ENCODE measurements around the gene LRRC38.
"Not testable (repeated sequence)": the region's sequence is repeated elsewhere in the genome, so short reads cannot be mapped to it uniquely, and the experiment has no call there.

Gene LRRC38

DNA sequence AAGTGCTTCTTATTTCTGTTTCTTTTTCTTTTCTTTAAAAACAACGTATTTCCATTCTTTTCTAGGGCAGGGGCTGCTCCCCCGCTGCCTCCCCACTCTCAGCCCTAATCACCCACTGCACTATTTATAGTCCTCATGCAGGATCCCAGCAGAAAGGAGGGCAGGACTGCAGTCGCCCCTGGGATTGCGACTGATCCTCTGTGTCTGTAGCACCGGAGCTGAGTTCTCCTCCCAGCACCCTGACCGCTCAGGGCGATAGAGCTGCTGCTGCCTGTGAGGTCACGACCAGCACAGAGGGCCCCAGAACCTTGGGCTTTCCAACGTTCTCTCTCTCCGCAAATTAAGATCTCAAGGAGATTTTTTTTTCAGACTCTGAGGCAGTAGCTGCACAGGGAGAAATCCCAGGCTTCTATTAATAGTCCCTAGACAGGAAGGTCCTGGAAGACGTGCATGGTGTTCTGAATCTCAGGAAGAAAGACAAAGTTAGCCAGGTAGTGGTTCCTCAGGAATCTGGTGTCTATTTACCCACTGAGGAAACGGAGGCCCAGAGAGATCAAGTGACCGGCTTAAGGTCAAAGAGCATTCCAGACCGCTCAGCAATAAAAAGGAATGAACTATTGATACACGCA lies 56.8 kb downstream of the LRRC38 start:
- DNase-seq: no peak

DNA sequence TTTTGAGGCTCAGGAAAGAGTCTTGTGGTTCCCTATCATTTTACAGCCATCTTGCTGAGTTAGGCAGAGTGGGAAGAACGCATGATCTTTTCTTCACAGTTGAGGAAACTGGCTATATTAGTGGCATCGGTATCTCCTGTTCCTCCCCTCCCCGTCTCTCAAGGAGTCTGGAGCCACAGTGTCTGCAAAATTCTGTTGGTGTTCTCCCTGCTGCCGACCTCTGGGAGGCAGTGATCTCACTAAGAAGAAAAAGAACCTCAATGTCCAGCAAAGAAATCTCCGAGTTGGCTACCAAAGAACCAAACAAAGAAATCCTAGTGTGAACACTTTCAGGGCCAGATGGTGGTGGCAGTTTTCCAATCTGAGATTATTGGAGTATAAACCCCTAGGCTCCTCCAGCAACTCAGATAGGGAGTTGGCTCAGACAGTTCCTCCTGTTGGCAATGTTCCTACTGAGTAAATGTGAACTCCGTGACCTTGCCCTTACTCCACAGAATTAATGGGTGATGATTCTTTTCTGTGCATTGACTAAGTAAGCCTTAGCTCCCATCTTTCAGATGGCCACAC lies 62.3 kb downstream of the LRRC38 start:
- DNase-seq: no peak

DNA sequence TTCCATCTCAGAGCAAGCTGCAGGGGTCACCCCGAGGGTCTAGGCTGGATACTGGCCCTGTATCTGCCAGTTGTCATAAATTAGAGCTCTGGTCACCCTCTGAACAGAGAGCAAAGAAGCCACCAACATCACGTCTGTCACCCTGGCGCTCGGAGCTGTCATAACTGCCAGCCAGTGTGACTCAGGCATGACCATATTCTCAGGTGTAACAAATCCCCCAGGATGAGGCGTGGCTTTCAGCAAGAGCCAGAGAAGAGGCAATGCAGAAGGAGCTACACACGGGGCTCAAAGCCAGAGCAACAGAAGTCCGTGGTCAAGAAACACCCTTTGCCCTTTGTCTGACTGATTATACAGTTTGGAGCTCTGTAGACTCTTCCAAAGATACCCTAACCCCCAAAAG lies 63.6 kb downstream of the LRRC38 start:
- no peak for DNase-seq

DNA sequence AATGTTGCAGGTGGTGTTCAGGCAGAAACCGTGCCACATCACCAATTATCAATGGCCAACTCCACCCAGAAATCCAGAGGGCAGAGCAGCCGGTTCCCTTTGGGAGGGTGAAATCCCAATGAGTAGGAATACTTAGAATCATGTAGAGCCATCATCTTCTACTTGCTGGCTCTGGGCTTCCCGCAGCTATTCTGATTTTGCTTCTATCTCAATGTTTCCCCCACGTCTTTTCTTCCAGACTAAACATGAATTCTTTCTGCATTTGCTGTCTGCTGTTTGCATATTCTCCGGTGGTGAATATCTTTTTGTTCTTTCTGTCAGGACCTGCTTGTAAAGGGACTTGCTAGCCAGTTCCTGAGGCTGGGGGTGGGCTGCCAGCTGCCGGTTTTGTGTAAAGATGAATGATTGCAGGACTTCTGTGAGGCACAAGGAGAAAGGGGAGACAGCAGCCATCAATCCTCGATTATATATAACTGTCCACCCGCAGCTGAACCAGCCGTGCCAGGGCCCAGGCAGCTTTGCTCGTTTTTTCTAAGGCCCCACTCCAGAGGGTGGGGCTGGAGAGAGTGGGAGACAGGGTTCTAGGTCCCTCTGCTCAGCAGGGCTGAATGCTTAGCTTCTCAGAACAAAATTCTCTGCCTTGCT lies 70.3 kb downstream of the LRRC38 start:
- DNase-seq: no peak

DNA sequence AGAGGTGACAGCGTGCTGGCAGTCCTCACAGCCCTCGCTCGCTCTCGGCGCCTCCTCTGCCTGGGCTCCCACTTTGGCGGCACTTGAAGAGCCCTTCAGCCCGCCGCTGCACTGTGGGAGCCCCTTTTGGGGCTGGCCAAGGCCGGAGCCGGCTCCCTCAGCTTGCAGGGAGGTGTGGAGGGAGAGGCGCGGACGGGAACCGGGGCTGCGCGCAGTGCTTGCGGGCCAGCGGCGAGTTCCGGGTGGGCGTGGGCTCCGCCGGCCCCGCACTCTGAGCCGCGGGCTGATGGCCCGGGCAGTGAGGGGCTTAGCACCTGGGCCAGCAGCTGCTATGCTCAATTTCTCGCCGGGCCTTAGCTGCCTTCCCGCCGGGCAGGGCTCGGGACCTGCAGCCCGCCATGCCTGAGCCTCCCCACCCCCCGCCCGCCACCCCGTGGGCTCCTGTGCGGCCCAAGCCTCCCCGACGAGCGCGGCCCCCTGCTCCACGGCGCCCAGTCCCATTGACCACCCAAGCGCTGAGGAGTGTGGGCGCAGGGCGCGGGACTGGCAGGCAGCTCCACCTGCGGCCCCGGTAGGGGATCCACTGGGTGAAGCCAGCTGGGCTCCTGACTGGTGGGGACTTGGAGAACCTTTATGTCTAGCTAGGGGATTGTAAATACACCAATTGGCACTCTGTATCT lies 74.6 kb downstream of the LRRC38 start:
- not testable (repeated sequence) for DNase-seq

DNA sequence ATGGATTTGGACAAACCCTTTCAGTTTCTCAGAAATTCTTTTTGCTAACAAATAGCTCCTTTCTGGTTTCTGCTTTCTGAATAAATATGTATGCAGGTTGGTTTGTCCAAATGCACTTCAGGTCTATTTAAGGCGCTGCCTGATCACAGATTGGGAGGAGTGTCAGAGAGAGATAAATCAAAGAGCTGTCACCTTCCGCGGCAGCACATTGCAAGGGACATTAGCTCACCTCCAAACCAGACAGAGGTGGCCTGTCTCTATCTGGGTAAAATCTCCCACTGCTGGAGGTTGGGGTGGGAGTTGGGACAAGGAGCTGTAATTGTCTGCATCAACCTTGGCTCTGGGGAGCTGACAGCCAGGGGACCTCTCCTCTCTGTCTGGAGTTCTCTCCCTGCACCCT lies 78.3 kb downstream of the LRRC38 start:
- DNase-seq: no peak

DNA sequence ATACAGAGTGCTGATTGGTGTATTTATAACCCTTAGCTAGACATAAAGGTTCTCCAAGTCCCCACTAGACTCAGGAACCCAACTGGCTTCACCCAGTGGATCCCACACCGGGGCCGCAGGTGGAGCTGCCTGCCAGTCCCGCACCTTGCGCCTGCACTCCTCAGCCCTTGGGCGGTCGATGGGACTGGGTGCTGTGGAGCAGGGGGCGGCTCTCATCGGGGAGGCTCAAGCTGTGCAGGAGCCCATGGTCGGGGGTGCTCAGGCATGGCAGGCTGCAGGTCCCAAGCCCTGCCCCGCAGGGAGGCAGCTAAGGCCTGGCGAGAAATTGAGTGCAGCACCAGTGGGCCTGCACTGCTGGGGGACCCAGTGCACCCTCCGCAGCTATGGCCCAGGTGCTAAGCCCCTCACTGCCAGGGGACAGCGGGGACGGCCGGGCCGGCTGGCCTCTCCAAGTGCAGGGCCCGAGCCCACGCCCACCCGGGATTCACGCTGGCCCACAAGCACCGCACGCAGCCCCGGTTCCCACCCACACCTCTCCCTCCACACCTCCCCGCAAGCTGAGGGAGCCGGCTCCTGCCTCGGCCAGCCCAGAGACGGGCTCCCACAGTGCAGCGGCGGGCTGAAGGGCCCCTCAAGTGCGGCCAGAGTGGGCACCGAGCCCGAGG lies 80.0 kb downstream of the LRRC38 start:
- DNase-seq: not testable (repeated sequence)

DNA sequence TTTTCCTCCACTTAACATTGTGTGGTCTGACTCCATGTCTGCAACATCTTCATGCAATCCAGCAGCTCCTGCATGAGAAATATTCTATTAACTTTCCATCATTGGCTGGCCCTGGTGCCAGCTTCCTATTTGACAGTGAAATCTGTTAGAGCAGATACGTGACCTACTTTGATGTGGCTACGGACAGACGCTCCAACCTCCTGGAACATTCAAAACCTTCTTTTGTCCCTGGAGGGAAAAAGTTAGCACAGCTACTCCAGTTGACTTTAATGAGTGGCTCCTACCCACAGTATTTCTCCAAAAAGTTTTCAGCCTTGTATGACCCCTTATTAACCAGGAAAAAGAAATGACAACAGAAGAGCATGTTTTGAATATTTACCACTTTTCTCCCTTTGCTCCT lies 81.6 kb downstream of the LRRC38 start:
- DNase-seq: no peak

DNA sequence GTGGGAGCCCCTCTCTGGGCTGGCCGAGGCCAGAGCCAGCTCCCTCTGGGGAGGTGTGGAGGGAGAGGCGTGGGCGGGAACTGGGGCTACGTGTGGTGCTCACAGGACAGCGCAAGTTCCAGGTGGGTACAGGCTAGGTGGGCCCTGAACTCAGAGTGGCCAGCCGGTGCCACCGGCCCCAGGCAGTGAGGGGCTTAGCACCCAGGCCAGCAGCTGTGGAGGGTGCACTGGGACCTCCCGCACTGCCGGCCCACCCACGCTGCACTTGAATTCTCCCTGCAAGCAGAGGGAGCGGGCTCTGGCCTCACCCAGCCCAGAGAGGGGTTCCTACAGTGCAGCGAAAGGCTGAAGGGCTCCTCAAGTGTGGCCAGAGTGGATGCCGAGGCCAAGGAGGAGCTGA lies 83.3 kb downstream of the LRRC38 start:
- no peak for DNase-seq
